CD4-positive, alpha-beta T cell (primary cell): ENCODE results near the gene ARSA. TPM values are rescaled to one million over a fixed set of nuclear protein-coding genes. Genes with fewer than 3 reads are reported as not detected.
"Not testable (repeated sequence)": the region's sequence is repeated elsewhere in the genome, so short reads cannot be mapped to it uniquely, and the experiment has no call there.

Source experiments
- ATAC-seq: fragments of 200-7000 bp; cut with Tn5 transposase; one replicate; pipeline ENCODE4 v1.10.0; 2022; ENCODE audit warnings: mild to moderate bottlenecking; ENCODE audit not compliant: poor library complexity
- CTCF ChIA-PET: fragments of 350-600 bp; sonication (Branson Sonifier 250); formaldehyde crosslinking; loops from one replicate; lab custom pipeline; 2021; ENCODE audit warnings: antibody characterized with exemption, inconsistent platforms; lab: Charles Lee
- POLR2A ChIA-PET: fragments of 350-600 bp; sonication (Branson Sonifier 250); formaldehyde crosslinking; loops from one replicate; lab custom pipeline; 2021; ENCODE audit warnings: antibody characterized with exemption, inconsistent platforms; lab: Charles Lee
- DNase-seq, 14 experiments: peaks; one replicate each; pipeline ENCODE4 v3.0.0-alpha.2; 2013 to 2020; ENCODE audit warnings: mixed read lengths in 2 of 14
- H3K27ac ChIP-seq, 2 donors: one replicate each; pipeline versions ENCODE4 v1.5.1 to v1.7.0; 2013; ENCODE audit warnings: low read length in 2 of 2, low read depth in 1 of 2, mild to moderate bottlenecking in 1 of 2
- H3K27me3 ChIP-seq, 2 experiments: 1 replicate in 1 of 2; 2 replicates in 1 of 2; pipeline versions ENCODE4 v1.6.1 to v1.7.0; 2013; ENCODE audit warnings: low read length in 2 of 2, control low read depth in 1 of 2, mild to moderate bottlenecking in 1 of 2, moderate library complexity in 1 of 2; ENCODE audit not compliant: insufficient read depth in 2 of 2, control insufficient read depth in 1 of 2
- H3K36me3 ChIP-seq: one replicate; pipeline ENCODE4 v1.6.1; 2013; ENCODE audit warnings: low read length, control low read depth; ENCODE audit not compliant: insufficient read depth
- H3K4me1 ChIP-seq: one replicate; pipeline ENCODE4 v1.6.1; 2013; ENCODE audit warnings: low read length, control low read depth; ENCODE audit not compliant: insufficient read depth
- H3K4me3 ChIP-seq: one replicate; pipeline ENCODE4 v1.5.1; 2013; ENCODE audit warnings: mild to moderate bottlenecking, low read length, moderate library complexity
- H3K9me3 ChIP-seq, 2 experiments: 1 replicate in 1 of 2; 2 replicates in 1 of 2; pipeline versions ENCODE4 v1.6.1 to v1.7.0; 2013; ENCODE audit warnings: low read length in 2 of 2, mild to moderate bottlenecking in 2 of 2, control low read depth in 1 of 2, moderate library complexity in 1 of 2; ENCODE audit not compliant: control insufficient read depth in 1 of 2, insufficient read depth in 1 of 2
- H3K27ac Mint-ChIP-seq: one replicate; pipeline ENCODE4 v1.8.0; 2020; ENCODE audit warnings: mixed read lengths
- H3K27me3 Mint-ChIP-seq: one replicate; pipeline ENCODE4 v1.8.0; 2021; ENCODE audit warnings: mixed read lengths
- H3K36me3 Mint-ChIP-seq: one replicate; pipeline ENCODE4 v1.8.0; 2021; ENCODE audit warnings: low read depth, mixed read lengths
- H3K4me1 Mint-ChIP-seq: one replicate; pipeline ENCODE4 v1.8.0; 2021; ENCODE audit warnings: low read depth, mixed read lengths
- H3K4me3 Mint-ChIP-seq: one replicate; pipeline ENCODE4 v1.8.0; 2020; ENCODE audit warnings: mild to moderate bottlenecking, mixed read lengths
- H3K9me3 Mint-ChIP-seq: one replicate; pipeline ENCODE4 v1.8.0; 2020; ENCODE audit warnings: mixed read lengths
- intact Hi-C, 2 experiments: fragments of 100-400 bp; cut with DNase I in 1 of 2; cut with micrococcal nuclease in 1 of 2; formaldehyde crosslinking; loops; one replicate each; pipeline versions ENCODE4 v1.15.1 to v1.9.0; 2023 to 2025; cut with DNase I, micrococcal nuclease
- total RNA-seq, 174 experiments: library from RNA in 2 of 174; stranded (reverse) in 2 of 174; gene quantifications; one replicate each; pipeline ENCODE4 v1.2.3 and lab custom pipeline; 2021 to 2026
- TF ChIP-seq, protein P1 (sequence below): fragments of 200-600 bp; IDR thresholded peaks from one replicate; pipeline ENCODE4 v1.8.0; 2022; ENCODE audit warnings: antibody characterized with exemption, mild to moderate bottlenecking

The ARSA gene
- total RNA-seq, 2 experiments from 2014 or later, result 52.3 to 54.4 TPM

DNA sequence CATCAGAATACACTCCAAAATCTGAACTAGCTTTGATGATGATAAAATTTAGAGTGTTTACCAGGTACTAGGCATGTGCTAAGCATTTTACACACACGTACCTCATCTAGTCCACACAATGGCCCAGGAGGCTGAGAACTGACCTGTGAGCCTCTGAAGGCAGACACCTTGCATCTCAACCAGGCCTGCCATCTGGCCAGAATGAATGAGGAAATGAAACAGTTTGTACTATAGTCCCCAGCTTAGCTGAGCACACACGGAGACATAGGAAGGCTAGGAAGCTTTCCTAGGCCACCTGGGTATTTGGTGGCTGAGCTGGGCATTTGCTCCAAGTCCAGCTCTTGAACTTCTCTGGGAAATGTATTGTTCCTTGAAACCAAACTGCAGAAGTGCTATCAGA is 37.8 kb upstream of the ARSA start:
- DNase-seq, result no peak
- Mint-ChIP-seq H3K27me3 (peaks cover 23% of the 10 kb centered on the region), H3K4me1 (no peaks in the 10 kb centered on the region), H3K36me3 (no peaks in the 10 kb centered on the region), H3K4me3 (no peak overlapping the region), H3K27ac (no peak overlapping the region), H3K9me3 (no peaks in the 10 kb centered on the region)
- no peak for ATAC-seq
- intact Hi-C loops, result no loop called here
- TF ChIP-seq, protein P1, sequence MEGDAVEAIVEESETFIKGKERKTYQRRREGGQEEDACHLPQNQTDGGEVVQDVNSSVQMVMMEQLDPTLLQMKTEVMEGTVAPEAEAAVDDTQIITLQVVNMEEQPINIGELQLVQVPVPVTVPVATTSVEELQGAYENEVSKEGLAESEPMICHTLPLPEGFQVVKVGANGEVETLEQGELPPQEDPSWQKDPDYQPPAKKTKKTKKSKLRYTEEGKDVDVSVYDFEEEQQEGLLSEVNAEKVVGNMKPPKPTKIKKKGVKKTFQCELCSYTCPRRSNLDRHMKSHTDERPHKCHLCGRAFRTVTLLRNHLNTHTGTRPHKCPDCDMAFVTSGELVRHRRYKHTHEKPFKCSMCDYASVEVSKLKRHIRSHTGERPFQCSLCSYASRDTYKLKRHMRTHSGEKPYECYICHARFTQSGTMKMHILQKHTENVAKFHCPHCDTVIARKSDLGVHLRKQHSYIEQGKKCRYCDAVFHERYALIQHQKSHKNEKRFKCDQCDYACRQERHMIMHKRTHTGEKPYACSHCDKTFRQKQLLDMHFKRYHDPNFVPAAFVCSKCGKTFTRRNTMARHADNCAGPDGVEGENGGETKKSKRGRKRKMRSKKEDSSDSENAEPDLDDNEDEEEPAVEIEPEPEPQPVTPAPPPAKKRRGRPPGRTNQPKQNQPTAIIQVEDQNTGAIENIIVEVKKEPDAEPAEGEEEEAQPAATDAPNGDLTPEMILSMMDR, result no peak
- no peak overlapping the region for H3K27ac ChIP-seq
- H3K4me1 ChIP-seq, result no peaks in the 10 kb centered on the region
- ChIA-PET CTCF (no interaction called here), POLR2A (interaction anchor here (1.9 kb wide), 1 partner anchor 44 kb away, joined by 5 read pairs; no protein-coding TSS in a partner anchor)
- H3K27me3 ChIP-seq, result peaks cover 6 to 14% of the 10 kb centered on the region in 2 experiments
- no peaks in the 10 kb centered on the region for H3K36me3 ChIP-seq
- H3K9me3 ChIP-seq, result no peaks in the 10 kb centered on the region
- no peak overlapping the region for H3K4me3 ChIP-seq

DNA sequence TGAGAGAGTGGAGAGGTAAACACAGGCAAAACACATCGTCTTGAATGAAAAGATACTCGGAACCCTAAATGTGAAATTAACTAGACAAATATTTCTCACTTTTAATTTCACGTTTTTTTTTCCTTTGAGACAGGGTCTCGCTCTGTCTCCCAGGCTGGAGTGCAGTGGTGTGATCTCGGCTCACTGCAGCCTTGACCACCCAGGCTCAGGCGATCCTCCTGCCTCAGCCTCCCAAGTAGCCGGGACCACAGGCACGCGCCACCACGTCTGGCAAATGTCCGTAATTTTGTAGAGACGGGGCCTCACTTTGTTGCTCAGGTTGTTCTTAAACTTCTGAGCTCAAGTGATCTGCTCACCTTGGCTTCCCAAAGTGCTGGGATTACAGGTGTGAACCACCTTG is 37.3 kb upstream of the ARSA start:
- no peaks in the 10 kb centered on the region for H3K4me1 ChIP-seq
- H3K27me3 ChIP-seq, result peaks cover 6 to 11% of the 10 kb centered on the region in 2 experiments
- H3K4me3 ChIP-seq, result no peak overlapping the region
- no peaks in the 10 kb centered on the region for H3K36me3 ChIP-seq
- ChIA-PET CTCF (no interaction called here), POLR2A (interaction anchor here (1.9 kb wide), 1 partner anchor 44 kb away, joined by 5 read pairs; no protein-coding TSS in a partner anchor)
- TF ChIP-seq, protein P1, result no peak
- H3K9me3 ChIP-seq, result no peaks in the 10 kb centered on the region
- Mint-ChIP-seq H3K4me1 (no peaks in the 10 kb centered on the region), H3K27me3 (peaks cover 23% of the 10 kb centered on the region), H3K36me3 (no peaks in the 10 kb centered on the region), H3K9me3 (no peaks in the 10 kb centered on the region), H3K4me3 (no peak overlapping the region), H3K27ac (no peak overlapping the region)
- intact Hi-C loops, result no loop called here
- no peak for ATAC-seq
- H3K27ac ChIP-seq, result no peak overlapping the region
- DNase-seq, result no peak

DNA sequence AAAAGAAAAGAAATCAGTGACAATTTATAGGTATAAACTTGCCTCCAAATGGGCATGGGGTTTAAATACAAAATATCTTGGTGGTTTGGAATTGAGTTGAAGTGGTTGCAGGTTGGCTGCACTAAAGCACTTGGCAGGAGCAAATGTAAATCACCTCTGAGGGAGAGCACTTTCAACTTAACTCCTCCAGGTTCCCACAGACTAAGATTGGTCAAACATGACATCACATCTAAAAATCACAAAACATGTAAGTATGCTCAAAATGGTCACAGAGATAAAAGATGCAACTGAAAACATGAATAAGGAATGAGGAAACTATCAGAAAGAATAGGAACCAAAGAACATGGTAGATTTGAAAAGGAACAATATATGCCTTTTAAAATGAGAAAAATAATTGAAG is 32.4 kb upstream of the ARSA start:
- Histone ChIP-seq H3K4me1 (no peaks in the 10 kb centered on the region), H3K9me3 (no peaks in the 10 kb centered on the region), H3K36me3 (no peaks in the 10 kb centered on the region), H3K4me3 (no peak overlapping the region), H3K27ac (no peak overlapping the region), H3K27me3 (peaks cover 5 to 7% of the 10 kb centered on the region in 2 experiments)
- H3K9me3 Mint-ChIP-seq, result no peaks in the 10 kb centered on the region
- CTCF ChIA-PET, result no interaction called here
- H3K27me3 Mint-ChIP-seq, result peaks cover 31% of the 10 kb centered on the region
- H3K36me3 Mint-ChIP-seq, result no peaks in the 10 kb centered on the region
- intact Hi-C loops, result no loop called here
- no peak for ATAC-seq
- TF ChIP-seq, protein P1, result no peak
- no peak overlapping the region for H3K4me3 Mint-ChIP-seq
- no peak overlapping the region for H3K27ac Mint-ChIP-seq
- no peaks in the 10 kb centered on the region for H3K4me1 Mint-ChIP-seq
- no peak for DNase-seq
- POLR2A ChIA-PET, result no interaction called here

DNA sequence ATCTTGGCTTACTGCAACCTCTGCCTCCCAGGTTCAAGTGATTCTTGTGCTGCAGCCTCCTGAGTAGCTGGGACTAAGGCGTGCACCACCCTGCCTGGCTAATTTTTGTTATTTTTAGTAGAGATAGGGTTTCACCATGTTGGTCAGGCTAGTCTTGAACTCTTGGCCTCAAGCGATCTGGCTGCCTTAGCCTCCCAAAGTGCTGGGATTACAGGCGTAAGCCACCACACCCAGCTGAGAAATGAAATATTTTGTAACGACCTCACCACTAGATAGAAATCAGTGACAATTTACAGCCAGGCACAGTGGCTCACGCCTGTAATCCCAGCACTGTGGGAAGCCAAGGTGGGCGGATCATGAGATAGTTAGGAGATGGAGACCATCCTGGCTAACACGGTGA is 31.8 kb upstream of the ARSA start:
- H3K9me3 Mint-ChIP-seq, H3K4me1 Mint-ChIP-seq, H3K36me3 Mint-ChIP-seq, H3K4me3 ChIP-seq, DNase-seq, H3K27ac Mint-ChIP-seq, H3K36me3 ChIP-seq, H3K4me1 ChIP-seq, H3K9me3 ChIP-seq, intact Hi-C loops, H3K4me3 Mint-ChIP-seq, POLR2A ChIA-PET, H3K27ac ChIP-seq, H3K27me3 ChIP-seq, ATAC-seq, CTCF ChIA-PET: not testable (repeated sequence)
- H3K27me3 Mint-ChIP-seq, result peaks cover 31% of the 10 kb centered on the region
